Testis (tissue), 3 donors: ENCODE results near the gene RCCD1. TPM values are rescaled to one million over a fixed set of nuclear protein-coding genes. Genes with fewer than 3 reads are reported as not detected.
A peak's percentile ranks its signal among the peaks of the same experiment; 100 is the strongest.
"Not testable (repeated sequence)": the region's sequence is repeated elsewhere in the genome, so short reads cannot be mapped to it uniquely, and the experiment has no call there.

ENCODE experiments used
- DNase-seq: peaks from one replicate; pipeline ENCODE4 v3.0.0-alpha.2; 2019
- H3K27ac ChIP-seq, 2 donors: fragments of 200-600 bp; sonication (generic); one replicate each; pipeline ENCODE4 v1.5.1; 2019
- H3K27me3 ChIP-seq: fragments of 200-600 bp; sonication (generic); one replicate; pipeline ENCODE4 v1.5.1; 2019
- H3K36me3 ChIP-seq: fragments of 200-600 bp; sonication (generic); one replicate; pipeline ENCODE4 v1.5.1; 2017; ENCODE audit warnings: low read depth; ENCODE audit errors: missing control alignments
- H3K4me1 ChIP-seq: fragments of 200-600 bp; sonication (generic); one replicate; pipeline ENCODE4 v1.5.1; 2019
- H3K4me3 ChIP-seq, 2 donors: fragments of 200-600 bp; sonication (generic); one replicate each; pipeline ENCODE4 v1.5.1; 2017 to 2019
- H3K9me3 ChIP-seq: fragments of 200-600 bp; sonication (generic); one replicate; pipeline ENCODE4 v1.5.1; 2017
- POLR2A ChIP-seq: fragments of 450-650 bp; IDR thresholded peaks from one replicate; pipeline ENCODE4 v1.6.1; 2017; ENCODE audit warnings: antibody characterized with exemption, mild to moderate bottlenecking, moderate library complexity
- WGBS, 2 donors: methylation state at CpG; one replicate each; pipeline ENCODE4 v1.1.5; 2018; 5-methylcytosine and 5-hydroxymethylcytosine counted together
- intact Hi-C: fragments of 100-400 bp; cut with DNase I; formaldehyde crosslinking; loops from one replicate; pipeline ENCODE4 v1.15.1; 2023; ENCODE audit warnings: low total_unique reads
- polyA plus RNA-seq: library from polyadenylated mRNA; stranded (reverse); fragments of 350-450 nt; fragmentation: Illumina TruSeq; extraction: RNeasy Lipid Tissue Mini Kit (QIAGEN cat#74804); gene quantifications from one replicate; pipeline ENCODE4 v1.2.3, GENCODE V29; 2014; ENCODE audit warnings: low read depth, low replicate concordance; ENCODE audit not compliant: insufficient read depth
- total RNA-seq, 2 donors: library from RNA; depleted of rRNA; stranded (reverse); fragments of >200 nt; gene quantifications; one replicate each; pipeline ENCODE4 v1.2.3, GENCODE V29; 2016
- TF ChIP-seq, protein P1 (sequence below), 3 experiments: fragments of 450-650 bp in 2 of 3; fragments of 200-600 bp in 1 of 3; sonication (generic) in 1 of 3; IDR thresholded peaks; one replicate each; pipeline ENCODE4 v1.5.1; 2016 to 2019; ENCODE audit warnings: antibody characterized with exemption in 3 of 3, mild to moderate bottlenecking in 2 of 3, moderate library complexity in 1 of 3

The RCCD1 gene
- total and polyA plus RNA-seq, 3 donors from 2014 or later = 17.5 to 21.1 (median 17.5) TPM

DNA sequence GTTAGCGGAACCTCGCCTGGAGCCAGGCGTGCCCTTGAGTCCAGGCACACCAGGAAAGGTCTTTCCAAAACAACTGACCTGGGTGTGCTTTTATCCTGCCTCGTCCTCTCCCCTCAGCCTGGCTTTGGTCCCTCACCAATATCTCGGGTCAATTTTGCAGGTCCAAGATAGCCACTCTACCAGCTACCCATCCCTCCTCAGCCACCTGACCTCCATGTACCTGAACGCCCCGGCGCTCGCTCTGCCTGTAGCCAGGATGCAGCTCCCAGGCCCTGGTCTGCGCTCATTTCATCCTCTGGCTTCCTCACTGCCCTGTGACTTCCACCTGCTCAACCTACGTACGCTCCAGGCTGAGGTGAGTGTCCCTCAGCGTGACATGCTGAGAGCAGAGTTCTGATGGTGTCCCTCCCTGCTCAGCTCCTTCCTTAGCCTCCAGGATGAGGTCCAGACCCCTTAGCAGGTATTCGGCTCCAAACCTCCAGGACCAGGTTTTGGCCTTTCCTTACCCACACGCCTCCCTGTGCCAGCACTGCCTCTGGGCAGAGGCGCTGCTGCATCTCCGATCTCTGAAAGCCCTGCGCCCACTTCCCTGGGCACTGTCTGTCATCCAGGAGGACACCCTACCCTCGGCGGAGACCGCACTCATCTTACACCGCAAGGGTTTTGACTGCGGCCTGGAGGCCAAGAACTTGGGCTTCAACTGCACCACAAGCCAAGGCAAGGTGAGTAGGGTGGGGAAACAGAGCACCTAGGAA lies 36.5 kb upstream of the RCCD1 start:
- 92 to 94% methylated on average over 23 of the region's 23 CpGs for WGBS, 2 donors
- TF ChIP-seq, protein P1, sequence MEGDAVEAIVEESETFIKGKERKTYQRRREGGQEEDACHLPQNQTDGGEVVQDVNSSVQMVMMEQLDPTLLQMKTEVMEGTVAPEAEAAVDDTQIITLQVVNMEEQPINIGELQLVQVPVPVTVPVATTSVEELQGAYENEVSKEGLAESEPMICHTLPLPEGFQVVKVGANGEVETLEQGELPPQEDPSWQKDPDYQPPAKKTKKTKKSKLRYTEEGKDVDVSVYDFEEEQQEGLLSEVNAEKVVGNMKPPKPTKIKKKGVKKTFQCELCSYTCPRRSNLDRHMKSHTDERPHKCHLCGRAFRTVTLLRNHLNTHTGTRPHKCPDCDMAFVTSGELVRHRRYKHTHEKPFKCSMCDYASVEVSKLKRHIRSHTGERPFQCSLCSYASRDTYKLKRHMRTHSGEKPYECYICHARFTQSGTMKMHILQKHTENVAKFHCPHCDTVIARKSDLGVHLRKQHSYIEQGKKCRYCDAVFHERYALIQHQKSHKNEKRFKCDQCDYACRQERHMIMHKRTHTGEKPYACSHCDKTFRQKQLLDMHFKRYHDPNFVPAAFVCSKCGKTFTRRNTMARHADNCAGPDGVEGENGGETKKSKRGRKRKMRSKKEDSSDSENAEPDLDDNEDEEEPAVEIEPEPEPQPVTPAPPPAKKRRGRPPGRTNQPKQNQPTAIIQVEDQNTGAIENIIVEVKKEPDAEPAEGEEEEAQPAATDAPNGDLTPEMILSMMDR (IDR thresholded peaks at IDR 0.05) = no peak
- TF ChIP-seq POLR2A = no peak

DNA sequence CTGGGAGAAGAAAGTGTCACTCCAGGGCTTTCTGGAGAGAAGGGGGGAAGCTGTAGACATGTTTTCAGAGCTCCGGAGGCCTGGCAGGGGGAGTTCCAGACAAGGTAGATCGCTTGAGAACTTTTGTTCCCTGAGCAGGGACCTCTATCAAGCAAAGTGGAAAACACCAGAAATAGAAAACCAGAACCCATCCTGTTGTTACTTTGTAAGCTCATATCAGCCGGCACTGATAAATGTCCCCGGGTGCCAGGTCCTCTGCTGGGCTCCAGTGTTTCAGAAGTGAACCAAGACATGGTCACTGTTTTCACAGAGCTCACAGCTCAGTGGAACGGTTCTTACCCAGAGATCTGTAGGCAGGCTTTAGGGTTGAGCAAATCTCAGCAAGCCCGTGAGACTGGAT lies 35.8 kb upstream of the RCCD1 start:
- Histone ChIP-seq H3K4me1 (peaks cover 7% of the 10 kb centered on the region), H3K4me3 (no peak overlapping the region), H3K36me3 (no peaks in the 10 kb centered on the region), H3K27ac (peak overlapping the region; percentile 74 to 86), H3K9me3 (no peaks in the 10 kb centered on the region), H3K27me3 (no peaks in the 10 kb centered on the region)
- intact Hi-C loops = no loop called here
- DNase-seq = peak; percentile 83
- WGBS, 2 donors = 58 to 81% methylated on average over 5 to 6 of the region's 6 CpGs
- TF ChIP-seq, protein P1 (IDR thresholded peaks at IDR 0.05) = no peak
- no peak for TF ChIP-seq POLR2A

More for the DNA sequence above, 36.5 kb upstream of the RCCD1 start:
- no peak for DNase-seq
- Histone ChIP-seq H3K9me3 (no peaks in the 10 kb centered on the region), H3K27me3 (no peaks in the 10 kb centered on the region), H3K27ac (peak overlapping the region; percentile 74 to 86), H3K4me3 (no peak overlapping the region), H3K4me1 (peaks cover 7% of the 10 kb centered on the region), H3K36me3 (no peaks in the 10 kb centered on the region)
- intact Hi-C loops = no loop called here

DNA sequence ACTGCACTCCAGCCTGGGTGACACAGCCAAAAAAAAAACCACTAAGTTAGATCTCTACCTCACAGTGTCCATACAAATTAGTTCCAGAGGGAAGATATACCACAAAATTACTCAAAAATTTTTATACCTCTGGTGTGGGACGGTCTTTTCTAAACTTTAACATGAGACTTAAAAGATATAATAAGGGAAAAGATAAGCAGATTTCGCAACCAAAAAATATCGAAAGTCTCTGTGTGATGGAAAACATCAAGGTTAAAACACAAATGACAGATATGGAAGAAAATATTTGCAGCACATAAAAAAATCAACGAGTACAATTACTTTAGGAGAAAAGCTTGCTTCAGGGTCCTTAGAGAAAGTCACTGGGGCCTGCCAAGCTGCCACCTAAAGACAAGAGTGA lies 32.8 kb upstream of the RCCD1 start:
- no peaks in the 10 kb centered on the region for H3K36me3 ChIP-seq
- 87 to 93% methylated on average over 4 of the region's 4 CpGs for WGBS, 2 donors

DNA sequence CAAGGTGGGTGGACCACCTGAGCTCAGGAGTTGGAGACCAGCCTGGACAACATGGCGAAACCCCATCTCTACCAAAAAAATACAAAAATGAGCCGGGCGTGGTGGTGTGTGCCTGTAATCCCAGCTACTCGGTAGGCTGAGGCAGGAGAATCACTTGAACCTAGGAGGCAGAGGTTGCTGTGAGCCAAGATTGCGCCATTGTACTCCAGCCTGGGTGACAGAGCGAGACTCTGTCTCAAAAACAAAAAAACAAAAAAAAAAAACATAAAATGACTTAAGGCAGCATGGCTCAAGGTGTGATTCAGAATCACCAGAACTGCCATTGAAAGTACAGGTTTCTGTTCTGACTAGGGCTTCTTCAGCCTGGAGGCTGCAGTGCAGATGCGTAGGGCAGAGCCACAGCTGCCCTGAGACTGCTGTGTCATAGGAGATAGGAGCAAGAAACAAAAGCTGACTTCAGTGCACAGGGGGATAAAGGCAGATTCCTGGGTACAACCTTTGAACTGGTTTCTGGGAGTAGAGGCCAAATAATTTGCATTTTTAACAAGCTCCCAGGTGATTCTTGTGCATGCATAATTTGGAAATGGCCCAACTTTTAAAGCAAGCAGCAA lies 31.9 kb upstream of the RCCD1 start:
- H3K27me3 ChIP-seq, H3K9me3 ChIP-seq, H3K27ac ChIP-seq, H3K4me1 ChIP-seq, intact Hi-C loops, H3K4me3 ChIP-seq, DNase-seq, H3K36me3 ChIP-seq: not testable (repeated sequence)
- 89 to 95% methylated on average over 7 of the region's 7 CpGs for WGBS, 2 donors

More for the DNA sequence above, 32.8 kb upstream of the RCCD1 start:
- TF ChIP-seq, protein P1 (IDR thresholded peaks at IDR 0.05) = no peak
- TF ChIP-seq POLR2A = no peak
- H3K27ac ChIP-seq = no peak overlapping the region
- H3K4me1 ChIP-seq = peaks cover 7% of the 10 kb centered on the region
- no peaks in the 10 kb centered on the region for H3K27me3 ChIP-seq
- no peaks in the 10 kb centered on the region for H3K9me3 ChIP-seq
- no peak for DNase-seq
- intact Hi-C loops = no loop called here
- no peak overlapping the region for H3K4me3 ChIP-seq

DNA sequence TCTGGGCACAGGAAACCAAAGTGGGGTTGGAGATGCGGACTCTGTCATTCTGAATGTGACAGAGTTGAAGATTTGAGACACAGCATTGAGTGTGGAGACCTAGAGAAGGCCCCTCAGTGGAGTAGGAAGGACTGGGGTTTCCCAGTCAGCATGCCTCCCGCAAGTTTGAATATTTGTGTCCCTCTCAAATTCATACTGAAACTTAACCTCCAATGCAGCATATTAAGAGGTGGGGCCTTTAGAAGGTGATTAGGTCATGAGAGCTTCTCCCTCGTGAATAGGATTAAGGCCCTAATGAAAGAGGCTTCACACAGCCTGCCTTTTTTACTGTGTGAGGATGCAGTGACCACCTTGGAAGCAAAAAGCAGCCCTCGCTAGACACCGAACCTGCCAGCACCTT lies 30.3 kb upstream of the RCCD1 start:
- intact Hi-C loops = no loop called here
- WGBS, 2 donors = 95% methylated on average over 5 of the region's 5 CpGs
- Histone ChIP-seq H3K9me3 (no peaks in the 10 kb centered on the region), H3K4me3 (no peak overlapping the region), H3K36me3 (no peaks in the 10 kb centered on the region), H3K27ac (no peak overlapping the region), H3K27me3 (no peaks in the 10 kb centered on the region), H3K4me1 (no peaks in the 10 kb centered on the region)
- no peak for DNase-seq
- TF ChIP-seq, protein P1 (IDR thresholded peaks at IDR 0.05) = no peak
- TF ChIP-seq POLR2A = no peak

DNA sequence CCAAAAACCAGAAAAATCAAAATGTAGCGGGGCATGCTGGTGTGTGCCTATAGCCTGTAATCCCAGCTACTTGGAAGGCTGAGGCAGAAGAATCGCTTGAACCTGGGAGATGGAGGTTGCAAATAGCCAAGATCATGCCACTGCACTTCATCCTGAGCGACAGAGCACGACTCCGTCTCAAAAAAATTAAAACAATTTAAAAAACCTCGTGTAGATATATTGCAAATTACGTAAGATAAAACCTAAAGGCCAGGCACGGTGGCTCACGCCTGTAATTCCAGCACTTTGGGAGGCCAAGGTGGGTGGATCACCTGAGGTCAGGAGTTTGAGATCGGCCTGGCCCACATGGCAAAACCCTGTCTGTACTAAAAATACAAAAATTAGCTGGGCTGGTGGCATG lies 27.9 kb upstream of the RCCD1 start:
- H3K4me1 ChIP-seq = peaks cover 14% of the 10 kb centered on the region
- intact Hi-C loops = not testable (repeated sequence)
- 86 to 93% methylated on average over 10 of the region's 10 CpGs for WGBS, 2 donors

DNA sequence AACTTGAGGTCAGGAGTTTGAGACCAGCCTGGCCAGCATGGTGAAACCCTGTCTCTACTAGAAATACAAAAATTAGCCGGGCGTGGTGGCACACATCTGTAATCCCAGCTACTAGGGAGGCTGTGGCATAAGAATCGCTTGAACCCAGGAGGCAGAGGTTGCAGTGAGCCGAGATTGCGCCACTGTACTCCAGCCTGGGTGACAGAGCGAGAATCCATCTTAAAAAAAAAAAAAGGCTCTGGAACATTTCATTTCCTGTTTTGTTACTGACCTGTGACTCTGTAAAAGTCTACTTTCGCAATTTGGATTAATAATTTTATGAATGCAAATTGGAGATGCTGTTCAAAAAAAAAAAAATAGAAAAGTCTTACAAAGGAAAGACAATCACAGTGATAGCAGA lies 26.6 kb upstream of the RCCD1 start:
- H3K36me3 ChIP-seq, H3K27me3 ChIP-seq, H3K4me3 ChIP-seq, DNase-seq, H3K9me3 ChIP-seq, intact Hi-C loops, H3K27ac ChIP-seq: not testable (repeated sequence)
- peaks cover 22% of the 10 kb centered on the region for H3K4me1 ChIP-seq
- 88 to 94% methylated on average over 7 of the region's 7 CpGs for WGBS, 2 donors

More for the DNA sequence above, 27.9 kb upstream of the RCCD1 start:
- DNase-seq, H3K4me3 ChIP-seq, H3K9me3 ChIP-seq, H3K36me3 ChIP-seq, H3K27me3 ChIP-seq, H3K27ac ChIP-seq: not testable (repeated sequence)
